HEK293 (cell line): ENCODE results near the gene PRELID1.

ENCODE experiments used
- CTCF ChIP-seq: fragments of 450-650 bp; formaldehyde crosslinking; IDR thresholded peaks from 2 replicates; pipeline ENCODE4 v1.5.1; 2016; ENCODE audit warnings: missing biosample characterization, missing genetic modification characterization
- KLF16 ChIP-seq: fragments of 450-650 bp; formaldehyde crosslinking; IDR thresholded peaks from 2 replicates; pipeline ENCODE4 v1.5.1; 2017; ENCODE audit warnings: missing biosample characterization, missing genetic modification characterization
- REST ChIP-seq: fragments of 450-650 bp; formaldehyde crosslinking; IDR thresholded peaks from 2 replicates; pipeline ENCODE4 v1.5.1; 2016; ENCODE audit warnings: missing biosample characterization, missing genetic modification characterization
- SP3 ChIP-seq: fragments of 450-650 bp; formaldehyde crosslinking; IDR thresholded peaks from 2 replicates; pipeline ENCODE4 v1.5.1; 2016; ENCODE audit warnings: missing biosample characterization, missing genetic modification characterization
- ZBTB6 ChIP-seq: fragments of 450-650 bp; formaldehyde crosslinking; IDR thresholded peaks from 2 replicates; pipeline ENCODE4 v1.5.1; 2017; ENCODE audit warnings: missing biosample characterization, missing genetic modification characterization
- ZBTB8A ChIP-seq: fragments of 450-650 bp; formaldehyde crosslinking; IDR thresholded peaks from 2 replicates; pipeline ENCODE4 v1.5.1; 2016; ENCODE audit warnings: missing biosample characterization, missing genetic modification characterization
- ZNF114 ChIP-seq: fragments of 450-650 bp; formaldehyde crosslinking; IDR thresholded peaks from 2 replicates; pipeline ENCODE4 v1.5.0; 2017; ENCODE audit warnings: missing biosample characterization, missing genetic modification characterization
- ZNF473 ChIP-seq: fragments of 450-650 bp; formaldehyde crosslinking; IDR thresholded peaks from 2 replicates; pipeline ENCODE4 v1.5.1; 2017; ENCODE audit warnings: missing biosample characterization, missing genetic modification characterization

GRCh38 chr5:177295924-177296323 is 7.7 kb upstream of the PRELID1 start:
- TF ChIP-seq ZBTB6 (tag by site-specific recombination) (no peak), CTCF (tag by site-specific recombination) (no peak), SP3 (tag by site-specific recombination) (no peak), ZBTB8A (tag by site-specific recombination) (no peak), ZNF473 (no peak), ZNF114 (no peak), KLF16 (no peak), REST (tag by site-specific recombination) (no peak)
